AG09319 (cell line): Measurements from ENCODE around the gene SLC12A4.

Experiments
- DNase-seq: peaks from one replicate; pipeline ENCODE4 v3.0.0-alpha.2; 2010; ENCODE audit warnings: low read depth; ENCODE audit errors: extremely low read depth
- TF ChIP-seq, protein P1 (sequence below): IDR thresholded peaks from 2 replicates; pipeline ENCODE4 v1.5.1; 2011; ENCODE audit warnings: low read depth, mild to moderate bottlenecking, inconsistent platforms, low read length, moderate library complexity

Gene SLC12A4

DNA sequence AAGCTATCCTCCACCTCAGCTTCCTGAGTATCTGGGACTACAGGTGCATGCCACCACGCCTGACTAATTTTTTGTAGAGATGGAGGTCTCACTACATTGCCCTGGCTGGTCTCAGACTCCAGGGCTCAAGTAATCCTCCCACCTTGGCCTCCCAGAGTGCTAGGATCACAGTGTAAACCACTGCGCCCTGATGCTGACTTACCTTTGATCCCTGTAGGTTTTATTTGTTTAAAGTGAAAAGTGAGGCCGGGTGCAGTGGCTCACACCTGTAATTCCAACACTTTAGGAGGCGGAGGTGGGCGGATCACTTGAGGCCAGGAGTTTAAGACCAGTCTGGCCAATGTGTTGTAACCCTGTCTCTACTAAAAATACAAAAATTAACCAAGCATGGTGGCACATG, 66.7 kb downstream of the SLC12A4 start:
- TF ChIP-seq, protein P1, sequence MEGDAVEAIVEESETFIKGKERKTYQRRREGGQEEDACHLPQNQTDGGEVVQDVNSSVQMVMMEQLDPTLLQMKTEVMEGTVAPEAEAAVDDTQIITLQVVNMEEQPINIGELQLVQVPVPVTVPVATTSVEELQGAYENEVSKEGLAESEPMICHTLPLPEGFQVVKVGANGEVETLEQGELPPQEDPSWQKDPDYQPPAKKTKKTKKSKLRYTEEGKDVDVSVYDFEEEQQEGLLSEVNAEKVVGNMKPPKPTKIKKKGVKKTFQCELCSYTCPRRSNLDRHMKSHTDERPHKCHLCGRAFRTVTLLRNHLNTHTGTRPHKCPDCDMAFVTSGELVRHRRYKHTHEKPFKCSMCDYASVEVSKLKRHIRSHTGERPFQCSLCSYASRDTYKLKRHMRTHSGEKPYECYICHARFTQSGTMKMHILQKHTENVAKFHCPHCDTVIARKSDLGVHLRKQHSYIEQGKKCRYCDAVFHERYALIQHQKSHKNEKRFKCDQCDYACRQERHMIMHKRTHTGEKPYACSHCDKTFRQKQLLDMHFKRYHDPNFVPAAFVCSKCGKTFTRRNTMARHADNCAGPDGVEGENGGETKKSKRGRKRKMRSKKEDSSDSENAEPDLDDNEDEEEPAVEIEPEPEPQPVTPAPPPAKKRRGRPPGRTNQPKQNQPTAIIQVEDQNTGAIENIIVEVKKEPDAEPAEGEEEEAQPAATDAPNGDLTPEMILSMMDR, result no peak
- no peak for DNase-seq

DNA sequence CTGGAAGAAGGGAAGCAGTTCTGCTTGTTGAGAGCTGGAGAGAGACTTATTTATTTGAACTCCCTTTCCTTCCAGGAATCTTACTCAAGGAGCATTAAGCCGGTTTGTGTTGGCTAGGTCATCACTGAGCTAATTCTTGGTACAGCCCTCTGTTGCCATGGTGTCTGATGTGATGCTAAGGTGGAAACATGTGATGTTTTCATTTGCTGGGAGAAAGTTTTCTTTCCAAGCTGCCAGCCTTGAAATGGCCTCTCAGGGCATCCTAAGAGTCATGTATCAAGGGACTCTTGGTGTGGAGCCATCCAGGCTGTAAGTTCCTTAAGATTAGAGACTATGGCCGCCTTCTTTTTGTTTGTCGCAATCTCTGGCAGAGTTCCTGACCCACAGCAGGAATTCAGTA, 71.2 kb downstream of the SLC12A4 start:
- no peak for DNase-seq
- TF ChIP-seq, protein P1, result no peak

DNA sequence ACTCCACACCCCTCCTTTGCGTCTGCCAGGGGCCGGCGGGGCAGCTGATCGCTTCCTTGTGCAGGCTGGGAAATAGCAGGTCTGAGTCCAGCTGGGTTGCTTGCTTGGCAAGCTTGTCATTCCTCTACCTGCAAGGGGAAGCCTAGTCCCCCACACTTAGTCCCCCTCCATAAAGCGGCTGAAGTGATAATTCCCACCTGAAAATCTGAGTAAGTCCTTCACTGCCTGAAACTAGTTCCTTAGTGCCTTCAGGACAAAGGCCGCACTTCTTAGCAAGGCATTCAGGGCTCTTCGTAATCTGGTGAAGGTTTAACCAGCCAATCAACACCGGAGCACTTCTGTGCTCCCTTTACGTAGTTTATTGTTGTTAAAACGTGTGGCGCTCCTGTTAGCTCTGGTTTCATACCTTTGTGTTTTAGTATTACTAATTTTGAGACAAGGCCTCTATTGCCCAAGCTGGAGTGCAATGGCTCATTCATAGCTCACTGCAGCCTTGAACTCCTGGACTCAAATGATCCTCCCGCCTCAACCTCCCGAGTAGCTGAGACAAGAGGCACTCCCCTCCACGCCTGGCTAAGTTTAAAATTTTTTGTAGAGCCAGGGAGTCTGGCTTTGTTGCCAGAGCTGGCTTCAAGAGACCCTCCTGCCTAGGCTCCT, 74.6 kb downstream of the SLC12A4 start:
- no peak for DNase-seq
- TF ChIP-seq, protein P1, result no peak
